Endothelial cell of umbilical vein (primary cell): ENCODE data around the gene RUNDC1. TPM values are rescaled to one million over a fixed set of nuclear protein-coding genes. Genes with fewer than 3 reads are reported as not detected.

Experiments used
- BruUV-seq: library from RNA; stranded (reverse); fragments of 400-500 nt; replicated peaks from 2 replicates; lab custom pipeline; 2021; lab: Mats Ljungman, UMichigan
- CTCF ChIA-PET: fragments of 300-600, 350-600 bp; sonication (Branson Sonifier 250); formaldehyde crosslinking; loops from one replicate; lab custom pipeline; 2021; ENCODE audit warnings: antibody characterized with exemption, inconsistent platforms; lab: Charles Lee
- POLR2A ChIA-PET: fragments of 300-600, 350-600 bp; sonication (Branson Sonifier 250); formaldehyde crosslinking; loops from one replicate; lab custom pipeline; 2021; ENCODE audit warnings: antibody characterized with exemption, inconsistent platforms; lab: Charles Lee
- DNase-seq: peaks from one replicate; pipeline ENCODE4 v3.0.0-alpha.2; 2011; ENCODE audit warnings: low read depth, low spot score
- FAIRE-seq: peaks from 2 replicates; lab custom pipeline; 2011; peaks lifted over from hg19 to GRCh38; lab: Jason Lieb, UNC
- H2AFZ ChIP-seq: 2 replicates; pipeline ENCODE4 v1.6.0; 2012; ENCODE audit warnings: low read depth, low read length, control low read depth, inconsistent platforms
- H3K27ac ChIP-seq: 2 replicates; pipeline ENCODE4 v1.5.1; 2011; ENCODE audit warnings: low read depth, mild to moderate bottlenecking, control low read depth, low read length, moderate library complexity; ENCODE audit not compliant: insufficient read depth
- H3K27me3 ChIP-seq, 2 experiments: 2 replicates each; pipeline versions ENCODE4 v1.6.0 to v1.6.1; 2011; ENCODE audit warnings: low read length in 2 of 2, mixed read lengths in 1 of 2; ENCODE audit not compliant: control insufficient read depth in 2 of 2, insufficient read depth in 2 of 2
- H3K36me3 ChIP-seq, 2 experiments: 2 replicates in 1 of 2; 3 replicates in 1 of 2; pipeline ENCODE4 v1.5.1; 2011; ENCODE audit warnings: low read length in 2 of 2, mild to moderate bottlenecking in 1 of 2, moderate library complexity in 1 of 2; ENCODE audit not compliant: control insufficient read depth in 2 of 2, insufficient read depth in 2 of 2; ENCODE audit errors: extremely low read depth in 1 of 2
- H3K4me1 ChIP-seq: 3 replicates; pipeline ENCODE4 v1.5.1; 2011; ENCODE audit warnings: mild to moderate bottlenecking, low read length; ENCODE audit not compliant: control insufficient read depth, insufficient read depth; ENCODE audit errors: extremely low read depth
- H3K4me2 ChIP-seq: 2 replicates; pipeline ENCODE4 v1.6.1; 2011; ENCODE audit warnings: low read length, control low read depth, mixed read lengths; ENCODE audit not compliant: insufficient read depth
- H3K4me3 ChIP-seq, 3 experiments: fragments of 200-600 bp in 1 of 3; sonication (generic), shearing (Covaris generic) in 1 of 3; replicated peaks in 1 of 3; 2 replicates each; pipeline ENCODE4 v1.5.1; 2011 to 2016; ENCODE audit warnings: control low read depth in 3 of 3, low read length in 3 of 3, mild to moderate bottlenecking in 2 of 3, inconsistent platforms in 1 of 3, low read depth in 1 of 3, moderate library complexity in 1 of 3; ENCODE audit not compliant: insufficient read depth in 1 of 3
- H3K79me2 ChIP-seq: 2 replicates; pipeline ENCODE4 v1.6.0; 2012; ENCODE audit warnings: low read length, inconsistent platforms; ENCODE audit not compliant: control insufficient read depth, insufficient read depth
- H3K9ac ChIP-seq: replicated peaks from 2 replicates; pipeline ENCODE3; 2011; ENCODE audit warnings: low read length, control low read depth; ENCODE audit not compliant: insufficient read depth; ENCODE audit errors: extremely low read depth
- H3K9me1 ChIP-seq: replicated peaks from 3 replicates; pipeline ENCODE4 v1.6.0; 2011; ENCODE audit warnings: mild to moderate bottlenecking, low read length; ENCODE audit not compliant: control insufficient read depth, insufficient read depth; ENCODE audit errors: extremely low read depth
- H3K9me3 ChIP-seq: replicated peaks from 2 replicates; pipeline ENCODE4 v1.5.1; 2012; ENCODE audit warnings: low read length, inconsistent platforms; ENCODE audit not compliant: control insufficient read depth, insufficient read depth
- H4K20me1 ChIP-seq: replicated peaks from 2 replicates; pipeline ENCODE3; 2011; ENCODE audit warnings: mild to moderate bottlenecking, low read length; ENCODE audit not compliant: control insufficient read depth, insufficient read depth; ENCODE audit errors: extremely low read depth
- CTCF ChIP-seq, 2 donors: IDR thresholded peaks; 1 replicate in 1 of 2; 2 replicates in 1 of 2; pipeline ENCODE4 v1.5.1; 2011; ENCODE audit warnings: low read length in 2 of 2, mild to moderate bottlenecking in 2 of 2, moderate library complexity in 2 of 2, control low read depth in 1 of 2, inconsistent platforms in 1 of 2, low read depth in 1 of 2; ENCODE audit not compliant: insufficient read depth in 1 of 2; ENCODE audit errors: extremely low read depth in 1 of 2
- EZH2 ChIP-seq: IDR thresholded peaks from 2 replicates; pipeline ENCODE4 v1.6.1; 2012; ENCODE audit warnings: borderline replicate concordance, low read depth, mild to moderate bottlenecking, moderate library complexity, low read length, inconsistent platforms; ENCODE audit not compliant: severe bottlenecking
- FOS ChIP-seq: IDR thresholded peaks from 2 replicates; pipeline ENCODE4 v1.6.1; 2011; ENCODE audit warnings: mild to moderate bottlenecking, low read length, moderate library complexity, borderline replicate concordance; ENCODE audit not compliant: insufficient read depth
- GATA2 ChIP-seq: IDR thresholded peaks from 2 replicates; pipeline ENCODE4 v1.7.0; 2011; ENCODE audit warnings: low read depth, mild to moderate bottlenecking, moderate library complexity, mixed read lengths, low read length; ENCODE audit not compliant: insufficient read length, insufficient read depth
- JUN ChIP-seq: IDR thresholded peaks from 2 replicates; pipeline ENCODE4 v1.6.1; 2011; ENCODE audit warnings: borderline replicate concordance, low read depth; ENCODE audit not compliant: insufficient read length, insufficient read depth
- MYC ChIP-seq: IDR thresholded peaks from one replicate; pipeline ENCODE4 v1.6.1; 2011; ENCODE audit warnings: mild to moderate bottlenecking, low read depth, low read length
- POLR2AphosphoS5 ChIP-seq: IDR thresholded peaks from 2 replicates; pipeline ENCODE4 v1.6.1; 2012; ENCODE audit warnings: low read depth, mild to moderate bottlenecking, control low read depth, low read length, moderate library complexity; ENCODE audit not compliant: insufficient read depth
- dilution Hi-C: fragments of 300-500 bp; cut with MboI; formaldehyde crosslinking; loops from one replicate; pipeline ENCODE4 v1.15.0; 2019; ENCODE audit warnings: low sequenced_read_pairs; ENCODE audit not compliant: extremely low pct_ligation_motif_present
- intact Hi-C: fragments of 100-400 bp; cut with micrococcal nuclease; formaldehyde crosslinking; loops from one replicate; pipeline ENCODE4 v1.10.0; 2022
- polyA plus RNA-seq, 4 experiments: library from polyadenylated mRNA; depleted of rRNA in 3 of 4; stranded (reverse) in 3 of 4; unstranded in 1 of 4; fragments of >200 nt; gene quantifications; 2 replicates each; pipeline versions ENCODE4 v1.2.1 to v1.2.3, GENCODE V29; 2011 to 2012; ENCODE audit warnings: missing spikeins in 1 of 4
- total RNA-seq: library from RNA; stranded (reverse); gene quantifications from 2 replicates; pipeline ENCODE4 v1.2.3, GENCODE V29; 2021
- TF ChIP-seq, protein P1 (sequence below): IDR thresholded peaks from 2 replicates; pipeline ENCODE4 v1.6.1; 2011; ENCODE audit not compliant: insufficient read depth, insufficient read length

RUNDC1 gene
- total and polyA plus RNA-seq, 2 donors (not counting 3 experiments of a cell fraction or from before 2014, with no cell fraction given) = 9.2 to 12.0 TPM

DNA sequence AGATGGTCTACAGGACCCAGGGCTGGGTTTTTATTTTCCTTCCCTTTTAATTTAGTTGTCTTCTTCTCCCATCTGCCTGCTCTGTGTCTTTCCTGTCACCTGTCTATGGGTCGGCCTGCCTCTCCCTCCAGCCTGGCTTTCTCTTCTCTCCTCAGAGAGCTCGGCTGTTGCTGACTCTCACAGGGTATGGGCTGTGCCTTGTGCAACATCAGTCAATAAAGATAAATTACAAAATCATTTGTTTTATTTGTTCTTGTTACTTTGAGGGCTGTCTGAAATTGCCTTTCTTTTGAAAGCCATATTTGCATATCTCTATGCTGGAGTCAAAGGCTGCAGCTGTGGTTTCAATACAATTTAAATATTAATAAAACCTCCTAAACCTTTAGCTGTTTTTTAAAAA is 60.3 kb downstream of the RUNDC1 start:
- no peak for TF ChIP-seq CTCF (IDR thresholded peaks at IDR 0.05; ENCODE audit: extremely low read depth in 1 of 2, insufficient read depth in 1 of 2, low read depth in 1 of 2, low read length in 2 of 2)
- TF ChIP-seq JUN = no peak
- no peak for TF ChIP-seq MYC
- no peak for TF ChIP-seq EZH2
- BruUV-seq = no TSS peak
- CTCF ChIA-PET = no interaction called here
- no peak for FAIRE-seq
- POLR2A ChIA-PET = no interaction called here
- Histone ChIP-seq H4K20me1 (no peaks in the 10 kb centered on the region), H3K9ac (no peak overlapping the region), H3K4me2 (no peak overlapping the region), H3K36me3 (no peaks in the 10 kb centered on the region), H3K9me3 (no peaks in the 10 kb centered on the region), H3K4me3 (no peak overlapping the region), H2AFZ (no peak overlapping the region), H3K79me2 (no peaks in the 10 kb centered on the region), H3K4me1 (no peaks in the 10 kb centered on the region), H3K27me3 (no peaks in the 10 kb centered on the region), H3K9me1 (no peaks in the 10 kb centered on the region), H3K27ac (no peak overlapping the region)
- intact Hi-C loops (no loop called here), dilution Hi-C loops (no loop called here)
- DNase-seq = no peak

DNA sequence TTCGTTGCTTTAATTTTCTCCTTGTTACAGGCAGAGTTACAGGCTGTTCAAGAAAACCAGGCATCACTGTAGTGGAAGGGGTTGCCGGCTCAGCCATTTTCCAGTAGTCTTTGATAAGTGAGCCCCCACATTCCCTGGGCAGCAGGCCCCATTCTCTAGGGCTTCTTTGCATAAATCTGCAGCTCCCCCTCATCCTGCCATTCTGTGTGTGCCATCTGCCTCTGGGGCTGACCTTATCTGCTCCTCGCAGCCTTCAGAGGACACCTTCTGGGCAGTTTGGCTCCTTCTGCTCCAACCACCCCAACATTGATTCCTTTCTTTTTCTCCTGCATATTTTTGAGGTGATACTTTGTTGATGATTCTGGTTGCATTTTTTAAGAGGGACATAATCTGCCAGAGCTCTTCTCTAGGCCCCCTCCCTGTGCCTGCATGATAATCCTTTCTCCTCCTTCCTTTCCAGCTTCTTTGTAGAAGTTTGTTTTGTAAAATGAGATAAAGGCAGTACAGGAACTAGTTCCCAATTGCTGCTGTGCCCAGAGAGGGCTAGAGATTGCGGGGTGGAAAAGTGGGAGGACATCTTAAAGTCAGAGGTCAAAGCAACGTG is 61.8 kb downstream of the RUNDC1 start:
- Histone ChIP-seq H3K9me1 (no peaks in the 10 kb centered on the region), H3K4me1 (no peaks in the 10 kb centered on the region), H3K4me3 (no peak overlapping the region), H3K4me2 (no peak overlapping the region), H3K36me3 (no peaks in the 10 kb centered on the region), H3K79me2 (no peaks in the 10 kb centered on the region), H3K9ac (no peak overlapping the region), H2AFZ (no peak overlapping the region), H3K9me3 (no peaks in the 10 kb centered on the region), H3K27me3 (no peaks in the 10 kb centered on the region), H4K20me1 (no peaks in the 10 kb centered on the region), H3K27ac (no peak overlapping the region)
- ChIA-PET CTCF (interaction anchor here (0.9 kb wide), 1 partner anchor 14 kb away, joined by 3 read pairs; no protein-coding TSS in a partner anchor), POLR2A (no interaction called here)
- dilution Hi-C loops = no loop called here
- FAIRE-seq (no peak), DNase-seq (no peak)
- intact Hi-C loops = no loop called here
- TF ChIP-seq POLR2AphosphoS5 (no peak), GATA2 (no peak), FOS (no peak)
- TF ChIP-seq, protein P1, sequence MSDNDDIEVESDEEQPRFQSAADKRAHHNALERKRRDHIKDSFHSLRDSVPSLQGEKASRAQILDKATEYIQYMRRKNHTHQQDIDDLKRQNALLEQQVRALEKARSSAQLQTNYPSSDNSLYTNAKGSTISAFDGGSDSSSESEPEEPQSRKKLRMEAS = no peak
- no TSS peak for BruUV-seq
